ENCODE measurements around the gene IFNAR1. TPM values are rescaled to one million over a fixed set of nuclear protein-coding genes. Genes with fewer than 3 reads are reported as not detected.

The IFNAR1 gene
- total and polyA plus RNA-seq, 9 of the 15 experiments (the other 6 are each of a cell fraction or from before 2014, with no cell fraction given), result 8.6 to 31.8 (median 14.8) TPM

DNA sequence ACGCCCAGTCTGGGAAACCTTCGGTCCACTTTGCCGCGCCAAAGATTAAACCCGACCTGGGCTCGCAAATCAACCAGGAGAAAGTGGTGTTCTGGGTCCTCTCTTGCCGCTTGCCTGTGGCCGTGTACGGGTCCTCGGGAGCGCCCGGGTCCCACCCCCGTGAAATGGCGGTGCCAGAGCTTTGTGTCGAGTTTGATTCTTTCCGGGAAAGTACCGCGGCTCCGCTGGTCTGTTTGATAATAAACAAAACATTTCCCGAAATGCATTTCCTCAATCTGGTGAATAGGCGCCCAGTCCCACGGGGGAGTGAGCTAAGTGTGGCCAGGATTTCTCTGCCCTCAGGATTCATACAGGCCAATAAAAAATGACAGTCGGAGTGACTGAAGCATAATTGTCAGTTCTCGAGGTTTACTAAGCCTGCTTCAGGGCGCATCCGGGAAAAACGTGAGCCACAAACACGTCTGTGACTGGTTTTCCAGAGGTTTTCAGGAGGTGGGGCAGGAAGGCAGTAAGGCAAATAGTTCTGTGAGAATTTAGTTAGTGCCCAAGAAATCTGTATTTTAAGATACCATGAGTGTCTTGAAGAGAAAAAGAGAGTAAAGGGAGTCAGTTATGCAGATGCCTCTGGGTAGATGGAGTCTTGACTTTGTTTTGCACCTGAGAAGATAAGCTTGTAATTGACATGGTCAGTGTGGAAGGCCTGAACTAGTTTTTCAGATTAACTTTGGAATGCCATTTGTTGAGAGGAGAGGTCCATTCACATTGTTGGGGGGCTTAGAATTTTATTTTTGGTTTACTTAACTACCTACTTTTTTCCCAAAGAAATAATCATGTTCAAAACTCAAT is 675 bp downstream of the IFNAR1 start (continued):
- TF ChIP-seq KDM1A (IDR thresholded peaks at IDR 0.05), result 0 out of 4 replicates have a peak, but pooled peaks of 1 of the 2 experiments have one; percentile 12
- no peak for TF ChIP-seq CBX8 (IDR thresholded peaks at IDR 0.05; ENCODE audit: borderline replicate concordance, extremely low read depth, low read depth, low read length, poor library complexity, severe bottlenecking)
- no peak for TF ChIP-seq NR2C1 (IDR thresholded peaks at IDR 0.05)
- no peak for TF ChIP-seq NR2C1 (tag; IDR thresholded peaks at IDR 0.05)
- TF ChIP-seq RFX7 (CRISPR knock-in tag; IDR thresholded peaks at IDR 0.05), result no peak
- TF ChIP-seq, protein P1, sequence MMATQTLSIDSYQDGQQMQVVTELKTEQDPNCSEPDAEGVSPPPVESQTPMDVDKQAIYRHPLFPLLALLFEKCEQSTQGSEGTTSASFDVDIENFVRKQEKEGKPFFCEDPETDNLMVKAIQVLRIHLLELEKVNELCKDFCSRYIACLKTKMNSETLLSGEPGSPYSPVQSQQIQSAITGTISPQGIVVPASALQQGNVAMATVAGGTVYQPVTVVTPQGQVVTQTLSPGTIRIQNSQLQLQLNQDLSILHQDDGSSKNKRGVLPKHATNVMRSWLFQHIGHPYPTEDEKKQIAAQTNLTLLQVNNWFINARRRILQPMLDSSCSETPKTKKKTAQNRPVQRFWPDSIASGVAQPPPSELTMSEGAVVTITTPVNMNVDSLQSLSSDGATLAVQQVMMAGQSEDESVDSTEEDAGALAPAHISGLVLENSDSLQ (IDR thresholded peaks at IDR 0.05), result peak; percentile 60
- TF ChIP-seq, protein P2, sequence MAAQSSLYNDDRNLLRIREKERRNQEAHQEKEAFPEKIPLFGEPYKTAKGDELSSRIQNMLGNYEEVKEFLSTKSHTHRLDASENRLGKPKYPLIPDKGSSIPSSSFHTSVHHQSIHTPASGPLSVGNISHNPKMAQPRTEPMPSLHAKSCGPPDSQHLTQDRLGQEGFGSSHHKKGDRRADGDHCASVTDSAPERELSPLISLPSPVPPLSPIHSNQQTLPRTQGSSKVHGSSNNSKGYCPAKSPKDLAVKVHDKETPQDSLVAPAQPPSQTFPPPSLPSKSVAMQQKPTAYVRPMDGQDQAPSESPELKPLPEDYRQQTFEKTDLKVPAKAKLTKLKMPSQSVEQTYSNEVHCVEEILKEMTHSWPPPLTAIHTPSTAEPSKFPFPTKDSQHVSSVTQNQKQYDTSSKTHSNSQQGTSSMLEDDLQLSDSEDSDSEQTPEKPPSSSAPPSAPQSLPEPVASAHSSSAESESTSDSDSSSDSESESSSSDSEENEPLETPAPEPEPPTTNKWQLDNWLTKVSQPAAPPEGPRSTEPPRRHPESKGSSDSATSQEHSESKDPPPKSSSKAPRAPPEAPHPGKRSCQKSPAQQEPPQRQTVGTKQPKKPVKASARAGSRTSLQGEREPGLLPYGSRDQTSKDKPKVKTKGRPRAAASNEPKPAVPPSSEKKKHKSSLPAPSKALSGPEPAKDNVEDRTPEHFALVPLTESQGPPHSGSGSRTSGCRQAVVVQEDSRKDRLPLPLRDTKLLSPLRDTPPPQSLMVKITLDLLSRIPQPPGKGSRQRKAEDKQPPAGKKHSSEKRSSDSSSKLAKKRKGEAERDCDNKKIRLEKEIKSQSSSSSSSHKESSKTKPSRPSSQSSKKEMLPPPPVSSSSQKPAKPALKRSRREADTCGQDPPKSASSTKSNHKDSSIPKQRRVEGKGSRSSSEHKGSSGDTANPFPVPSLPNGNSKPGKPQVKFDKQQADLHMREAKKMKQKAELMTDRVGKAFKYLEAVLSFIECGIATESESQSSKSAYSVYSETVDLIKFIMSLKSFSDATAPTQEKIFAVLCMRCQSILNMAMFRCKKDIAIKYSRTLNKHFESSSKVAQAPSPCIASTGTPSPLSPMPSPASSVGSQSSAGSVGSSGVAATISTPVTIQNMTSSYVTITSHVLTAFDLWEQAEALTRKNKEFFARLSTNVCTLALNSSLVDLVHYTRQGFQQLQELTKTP (IDR thresholded peaks at IDR 0.05; ENCODE audit: low read depth in 1 of 2, partially characterized antibody in 2 of 2), result peak in 1 of 2 experiments; percentile 22
- peak; percentile 17; the same call in 1 of the 2 replicates for TF ChIP-seq TCF3 (CRISPR knock-in tag; IDR thresholded peaks at IDR 0.05)
- no peak for TF ChIP-seq PCBP1 (IDR thresholded peaks at IDR 0.05; ENCODE audit: low read depth, low read length, poor library complexity, severe bottlenecking)
- TF ChIP-seq U2AF1 (optimal IDR thresholded peaks at IDR 0.05; ENCODE audit: low read depth, low read length), result no peak
- peak in 1 of 2 experiments; percentile 66; a peak in 1 of 4 replicates for TF ChIP-seq FOXA3 (CRISPR knock-in tag; conservative IDR thresholded peaks at IDR 0.05 in 1 of 2, IDR thresholded peaks at IDR 0.05 in 1 of 2)
- peak; percentile 16; the same call in 1 of the 2 replicates for TF ChIP-seq ARID1B (IDR thresholded peaks at IDR 0.05)
- TF ChIP-seq FOXP1 (CRISPR knock-in tag; IDR thresholded peaks at IDR 0.05), result peak; percentile 90; the same call in 1 of the 2 replicates
- no peak; the same call in 1 of the 2 replicates for TF ChIP-seq TOE1 (IDR thresholded peaks at IDR 0.05; ENCODE audit: borderline replicate concordance)
- 0 out of 2 replicates have a peak, but pooled peaks have one; percentile 17 for TF ChIP-seq TOE1 (CRISPR knock-in tag; IDR thresholded peaks at IDR 0.05; ENCODE audit: borderline replicate concordance, low read depth)
- TF ChIP-seq POLR2H (tag; IDR thresholded peaks at IDR 0.05; ENCODE audit: low read depth), result 0 out of 2 replicates have a peak, but pooled peaks have one; percentile 50
- TF ChIP-seq TAF1 (IDR thresholded peaks at IDR 0.05; ENCODE audit: control insufficient read depth, extremely low read depth, insufficient read depth, low read length, severe bottlenecking), result peak; percentile 9
- TF ChIP-seq TSC22D4 (tag; IDR thresholded peaks at IDR 0.05), result no peak
- TF ChIP-seq, protein P3, sequence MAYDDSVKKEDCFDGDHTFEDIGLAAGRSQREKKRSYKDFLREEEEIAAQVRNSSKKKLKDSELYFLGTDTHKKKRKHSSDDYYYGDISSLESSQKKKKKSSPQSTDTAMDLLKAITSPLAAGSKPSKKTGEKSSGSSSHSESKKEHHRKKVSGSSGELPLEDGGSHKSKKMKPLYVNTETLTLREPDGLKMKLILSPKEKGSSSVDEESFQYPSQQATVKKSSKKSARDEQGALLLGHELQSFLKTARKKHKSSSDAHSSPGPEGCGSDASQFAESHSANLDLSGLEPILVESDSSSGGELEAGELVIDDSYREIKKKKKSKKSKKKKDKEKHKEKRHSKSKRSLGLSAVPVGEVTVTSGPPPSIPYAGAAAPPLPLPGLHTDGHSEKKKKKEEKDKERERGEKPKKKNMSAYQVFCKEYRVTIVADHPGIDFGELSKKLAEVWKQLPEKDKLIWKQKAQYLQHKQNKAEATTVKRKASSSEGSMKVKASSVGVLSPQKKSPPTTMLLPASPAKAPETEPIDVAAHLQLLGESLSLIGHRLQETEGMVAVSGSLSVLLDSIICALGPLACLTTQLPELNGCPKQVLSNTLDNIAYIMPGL (CRISPR knock-in tag; IDR thresholded peaks at IDR 0.05), result no peak
- no peak for TF ChIP-seq SMARCA5 (IDR thresholded peaks at IDR 0.05)
